D721Med (cell line): ENCODE measurements around the gene MAD1L1.
"Not testable (repeated sequence)": the region's sequence is repeated elsewhere in the genome, so short reads cannot be mapped to it uniquely, and the experiment has no call there.

Source experiments
- DNase-seq: peaks from one replicate; pipeline ENCODE4 v3.0.0; 2011; ENCODE audit warnings: low spot score; ENCODE audit not compliant: insufficient read length
- FAIRE-seq: peaks from 2 replicates; lab custom pipeline; 2011; peaks lifted over from hg19 to GRCh38; lab: Jason Lieb, UNC
- CTCF ChIP-seq: IDR thresholded peaks from 2 replicates; pipeline ENCODE4 v1.5.1; 2012; ENCODE audit warnings: mild to moderate bottlenecking, control low read depth; ENCODE audit not compliant: insufficient read depth; ENCODE audit errors: missing control alignments

The MAD1L1 gene

GRCh38 chr7:2000746-2001321 lies 231.9 kb downstream of the MAD1L1 start:
- no peak for FAIRE-seq
- TF ChIP-seq CTCF = no peak
- DNase-seq = no peak

GRCh38 chr7:2000153-2000687 lies 232.5 kb downstream of the MAD1L1 start:
- no peak for TF ChIP-seq CTCF
- DNase-seq (no peak), FAIRE-seq (no peak)

GRCh38 chr7:1999278-1999984 lies 233.3 kb downstream of the MAD1L1 start:
- FAIRE-seq (no peak), DNase-seq (no peak)
- TF ChIP-seq CTCF = no peak

GRCh38 chr7:1998146-1998545 lies 234.6 kb downstream of the MAD1L1 start:
- TF ChIP-seq CTCF = no peak
- no peak for FAIRE-seq

GRCh38 chr7:1997537-1998076 lies 235.1 kb downstream of the MAD1L1 start:
- TF ChIP-seq CTCF = no peak
- no peak for FAIRE-seq

More at GRCh38 chr7:1998146-1998545, 234.6 kb downstream of the MAD1L1 start:
- no peak for DNase-seq

GRCh38 chr7:1996816-1997215 lies 235.9 kb downstream of the MAD1L1 start:
- DNase-seq = no peak
- TF ChIP-seq CTCF = no peak
- no peak for FAIRE-seq

More at GRCh38 chr7:1997537-1998076, 235.1 kb downstream of the MAD1L1 start:
- no peak for DNase-seq

GRCh38 chr7:1995911-1996420 lies 236.8 kb downstream of the MAD1L1 start:
- DNase-seq, FAIRE-seq: not testable (repeated sequence)
